HepG2 (cell line): ENCODE results near the gene CCDC28A. TPM values are rescaled to one million over a fixed set of nuclear protein-coding genes. Genes with fewer than 3 reads are reported as not detected.
A peak's percentile ranks its signal among the peaks of the same experiment; 100 is the strongest.

Source experiments
- ARNT2 ChIP-seq: sonication (generic); formaldehyde crosslinking; IDR thresholded peaks from 2 replicates; pipeline ENCODE4 v1.8.0; 2022; ENCODE audit warnings: mild to moderate bottlenecking, low read depth, missing genetic modification reagents, moderate library complexity
- CREM ChIP-seq, 2 experiments: sonication (generic) in 1 of 2; formaldehyde crosslinking in 1 of 2; IDR thresholded peaks; 2 replicates each; pipeline versions ENCODE4 v1.4.0 to v1.6.1; 2016 to 2020; ENCODE audit warnings: antibody characterized with exemption in 1 of 2, mild to moderate bottlenecking in 1 of 2, missing genetic modification reagents in 1 of 2
- FOSL2 ChIP-seq: sonication (generic); formaldehyde crosslinking; IDR thresholded peaks from 2 replicates; pipeline ENCODE4 v1.4.0; 2020; ENCODE audit warnings: missing genetic modification reagents
- GATAD1 ChIP-seq: IDR thresholded peaks from 2 replicates; pipeline ENCODE4 v1.6.1; 2016; ENCODE audit warnings: missing genetic modification reagents, missing compliant biosample characterization
- GPN1 ChIP-seq: sonication (generic); formaldehyde crosslinking; IDR thresholded peaks from 2 replicates; pipeline ENCODE4 v1.5.1; 2020; ENCODE audit warnings: missing genetic modification reagents, borderline replicate concordance
- HDAC1 ChIP-seq: sonication (generic); formaldehyde crosslinking; IDR thresholded peaks from 2 replicates; pipeline ENCODE4 v1.5.1; 2020; ENCODE audit warnings: mild to moderate bottlenecking, missing genetic modification reagents
- HOXA3 ChIP-seq: sonication (generic); formaldehyde crosslinking; IDR thresholded peaks from 2 replicates; pipeline ENCODE4 v1.5.0; 2020; ENCODE audit warnings: missing genetic modification reagents
- MTERF4 ChIP-seq: sonication (generic); formaldehyde crosslinking; IDR thresholded peaks from 2 replicates; pipeline ENCODE4 v1.8.0; 2023; ENCODE audit warnings: mild to moderate bottlenecking, missing genetic modification reagents
- MYPOP ChIP-seq: sonication (generic); formaldehyde crosslinking; IDR thresholded peaks from 2 replicates; pipeline ENCODE4 v1.8.1; 2023; ENCODE audit warnings: mild to moderate bottlenecking, moderate library complexity, missing genetic modification reagents
- NFIC ChIP-seq: IDR thresholded peaks from 2 replicates; pipeline ENCODE4 v1.6.1; 2012; ENCODE audit warnings: mild to moderate bottlenecking, low read length, inconsistent platforms
- NR2F2 ChIP-seq: IDR thresholded peaks from 2 replicates; pipeline ENCODE4 v1.6.1; 2012; ENCODE audit warnings: low read depth, inconsistent platforms, borderline replicate concordance
- PHF20 ChIP-seq: sonication (generic); formaldehyde crosslinking; IDR thresholded peaks from 2 replicates; pipeline ENCODE4 v1.5.0; 2020; ENCODE audit warnings: mild to moderate bottlenecking, missing genetic modification reagents
- POLR2AphosphoS5 ChIP-seq: IDR thresholded peaks from 2 replicates; pipeline ENCODE4 v1.6.1; 2012; ENCODE audit warnings: low read depth, low read length
- PRDM4 ChIP-seq: sonication (generic); formaldehyde crosslinking; IDR thresholded peaks from 2 replicates; pipeline ENCODE4 v1.9.0; 2021; ENCODE audit warnings: missing genetic modification reagents, borderline replicate concordance
- PREB ChIP-seq: sonication (generic); formaldehyde crosslinking; IDR thresholded peaks from 2 replicates; pipeline ENCODE4 v1.4.0; 2020; ENCODE audit warnings: missing genetic modification reagents
- RARG ChIP-seq: sonication (generic); formaldehyde crosslinking; IDR thresholded peaks from 2 replicates; pipeline ENCODE4 v1.4.0; 2020; ENCODE audit warnings: low read depth, mild to moderate bottlenecking, missing genetic modification reagents
- RCOR2 ChIP-seq: IDR thresholded peaks from 2 replicates; pipeline ENCODE4 v1.6.1; 2016; ENCODE audit warnings: missing biosample characterization, missing genetic modification reagents
- SAP130 ChIP-seq: IDR thresholded peaks from 2 replicates; pipeline ENCODE4 v1.6.1; 2016; ENCODE audit warnings: low read depth
- SPEN ChIP-seq: sonication (generic); formaldehyde crosslinking; IDR thresholded peaks from 2 replicates; pipeline ENCODE4 v1.5.1; 2020; ENCODE audit warnings: low read depth, mild to moderate bottlenecking, missing genetic modification reagents
- TAF15 ChIP-seq: fragments of 200-400 bp; formaldehyde crosslinking; IDR thresholded peaks from one replicate; pipeline ENCODE4 v1.6.1; 2018; ENCODE audit warnings: mild to moderate bottlenecking, low read depth, low read length; ENCODE audit not compliant: poor library complexity, severe bottlenecking
- TBL1XR1 ChIP-seq: fragments of 150-350 bp; IDR thresholded peaks from 2 replicates; pipeline ENCODE4 v1.6.1; 2014; ENCODE audit warnings: borderline replicate concordance, low read length; ENCODE audit not compliant: partially characterized antibody
- TCF7L2 ChIP-seq: IDR thresholded peaks from 2 replicates; pipeline ENCODE4 v1.6.1; 2011; ENCODE audit warnings: mild to moderate bottlenecking, low read depth, low read length, moderate library complexity
- ZBTB7B ChIP-seq: sonication (generic); formaldehyde crosslinking; IDR thresholded peaks from 2 replicates; pipeline ENCODE4 v1.4.0; 2020; ENCODE audit warnings: missing genetic modification reagents
- ZNF432 ChIP-seq: sonication (generic); formaldehyde crosslinking; IDR thresholded peaks from 2 replicates; pipeline ENCODE4 v1.5.0; 2020; ENCODE audit warnings: missing genetic modification reagents, mild to moderate bottlenecking, borderline replicate concordance
- ZNF747 ChIP-seq: sonication (generic); formaldehyde crosslinking; IDR thresholded peaks from 2 replicates; pipeline ENCODE4 v1.8.1; 2023; ENCODE audit warnings: missing genetic modification reagents, mild to moderate bottlenecking, borderline replicate concordance
- polyA plus RNA-seq, 8 experiments: library from polyadenylated mRNA; depleted of rRNA in 3 of 8; stranded (reverse) in 7 of 8; unstranded in 1 of 8; fragments of >200 nt; fragmentation: Illumina TruSeq in 4 of 8; extraction: Trizol in 4 of 8; gene quantifications; 2 replicates each; pipeline versions ENCODE4 v1.2.1 to v1.2.3, GENCODE V29; 2011 to 2016; ENCODE audit warnings: low read depth in 4 of 8, missing spikeins in 1 of 8, mixed read lengths in 1 of 8; ENCODE audit not compliant: insufficient read depth in 1 of 8
- total RNA-seq, 5 experiments: library from RNA; depleted of rRNA; stranded (reverse); fragments of >200 nt; fragmentation: Illumina TruSeq; extraction: Trizol; gene quantifications; 2 replicates each; pipeline ENCODE4 v1.2.3, GENCODE V29; 2016; ENCODE audit warnings: low read depth in 1 of 5

CCDC28A gene
- total and polyA plus RNA-seq, 2 of the 13 experiments (the other 11 are each of a cell fraction or from before 2014, with no cell fraction given), result 15.8 TPM

GRCh38 chr6:138773177-138774091, at the start of gene CCDC28A (continued):
- peak; percentile 50; the same call in 1 of the 2 replicates for TF ChIP-seq MTERF4 (CRISPR knock-in tag)
- peak; percentile 36; the same call in 1 of the 2 replicates for TF ChIP-seq FOSL2 (CRISPR knock-in tag)
- no peak; the same call in 1 of the 2 replicates for TF ChIP-seq ARNT2 (CRISPR knock-in tag)
- no peak for TF ChIP-seq RCOR2 (CRISPR knock-in tag)
- peak; percentile 93 for TF ChIP-seq HDAC1
- TF ChIP-seq CREM (IDR thresholded peaks at IDR 0.05), result peak; percentile 98
- TF ChIP-seq CREM (CRISPR knock-in tag; IDR thresholded peaks at IDR 0.05), result no peak
- TF ChIP-seq HOXA3, result peak; percentile 82
- TF ChIP-seq TCF7L2, result no peak
- no peak for TF ChIP-seq ZNF747 (CRISPR knock-in tag)
- TF ChIP-seq TBL1XR1, result peak; percentile 63
- no peak for TF ChIP-seq GPN1 (CRISPR knock-in tag)
- TF ChIP-seq RARG (CRISPR knock-in tag), result 0 out of 2 replicates have a peak, but pooled peaks have one; percentile 46
- TF ChIP-seq PHF20, result peak; percentile 83
- peak; percentile 67 for TF ChIP-seq POLR2AphosphoS5
- TF ChIP-seq SAP130 (CRISPR knock-in tag), result peak; percentile 99
- peak; percentile 14; the same call in 1 of the 2 replicates for TF ChIP-seq NR2F2
- TF ChIP-seq ZBTB7B, result no peak
- no peak for TF ChIP-seq PRDM4 (CRISPR knock-in tag)
- no peak for TF ChIP-seq PREB (CRISPR knock-in tag)
- TF ChIP-seq ZNF432 (CRISPR knock-in tag), result no peak
- TF ChIP-seq TAF15, result no peak
- peak; percentile 94 for TF ChIP-seq GATAD1 (CRISPR knock-in tag)
- no peak for TF ChIP-seq MYPOP (CRISPR knock-in tag)
- TF ChIP-seq SPEN, result peak; percentile 60; the same call in 1 of the 2 replicates
- TF ChIP-seq NFIC, result no peak
